CD4-positive, alpha-beta T cell treated with Interferon gamma for 1 hour (primary cell): ENCODE data around the gene PHKB.

ENCODE experiments used
- DNase-seq: peaks from one replicate; pipeline ENCODE4 v3.0.0-alpha.2; 2020

PHKB gene

DNA sequence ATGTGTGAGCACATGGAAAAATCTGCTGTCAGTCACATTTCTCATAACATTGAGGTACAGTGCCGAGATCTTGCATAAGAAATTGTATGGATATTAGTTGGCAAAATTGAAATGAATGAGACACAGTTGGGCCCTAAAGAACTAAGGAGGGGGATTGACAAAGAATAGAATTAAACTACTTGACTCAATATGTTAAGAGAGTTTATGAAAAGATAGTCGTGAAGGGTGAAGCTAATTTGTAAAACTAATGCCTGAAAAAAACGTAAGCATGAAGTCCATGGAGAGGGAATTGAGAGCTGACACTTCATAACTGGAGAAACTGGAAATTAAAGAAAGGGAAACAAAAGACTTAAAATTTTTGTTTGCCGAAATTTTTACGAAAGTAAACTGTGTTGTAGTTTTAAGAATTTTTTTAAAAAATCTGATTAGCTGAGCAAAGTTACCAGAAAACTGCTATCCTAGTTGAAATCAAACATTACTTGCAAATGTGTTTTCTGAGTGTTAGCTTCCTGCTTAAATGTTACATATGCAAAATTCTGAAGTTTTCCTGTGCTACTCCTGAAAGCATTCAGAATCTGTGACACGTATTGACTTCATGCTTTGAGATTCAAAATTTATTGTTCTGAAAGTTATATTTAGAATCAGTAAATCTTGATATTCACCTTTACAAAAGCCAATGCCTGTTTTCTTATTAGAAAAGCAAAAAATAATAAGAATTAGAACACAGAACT lies 239.9 kb downstream of the PHKB start:
- no peak for DNase-seq

DNA sequence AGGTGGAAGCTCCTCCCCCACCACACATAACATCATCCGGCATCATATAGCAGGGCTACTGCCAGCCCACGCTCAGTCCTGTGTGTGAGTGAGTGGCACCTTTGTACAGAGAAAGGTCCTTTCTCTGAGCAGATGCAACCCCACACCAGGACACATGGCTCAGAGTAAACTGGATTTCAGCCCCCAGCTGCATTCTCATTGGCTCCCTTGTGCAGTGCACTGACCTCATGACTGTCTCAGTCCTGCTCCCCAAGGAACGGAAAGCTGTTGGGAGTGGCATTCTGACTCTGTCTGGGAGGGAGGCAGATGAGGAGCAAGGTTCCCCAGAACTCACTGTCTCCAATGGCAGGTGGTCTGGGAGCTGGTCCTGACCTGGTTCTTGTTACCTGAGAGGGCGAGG lies 244.1 kb downstream of the PHKB start:
- DNase-seq, result no peak

DNA sequence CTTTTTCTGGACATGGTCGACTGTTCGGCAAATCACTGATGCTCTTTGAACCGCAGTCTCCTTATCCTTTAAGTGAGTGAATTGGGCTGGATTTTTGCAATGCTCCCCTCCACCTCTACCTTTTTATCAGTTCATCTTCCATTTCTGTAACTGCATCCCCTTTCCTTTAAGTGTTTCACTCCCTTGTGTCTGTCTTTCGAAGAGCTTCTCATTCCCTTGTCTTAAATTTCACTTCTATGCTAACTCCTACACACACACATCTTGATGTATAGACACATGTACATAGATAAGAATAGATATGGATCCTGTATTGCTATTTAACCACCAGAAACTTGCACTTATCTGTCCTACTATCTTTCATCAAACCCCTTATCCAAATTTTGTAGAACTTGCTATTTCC lies 250.7 kb downstream of the PHKB start:
- DNase-seq, result no peak

DNA sequence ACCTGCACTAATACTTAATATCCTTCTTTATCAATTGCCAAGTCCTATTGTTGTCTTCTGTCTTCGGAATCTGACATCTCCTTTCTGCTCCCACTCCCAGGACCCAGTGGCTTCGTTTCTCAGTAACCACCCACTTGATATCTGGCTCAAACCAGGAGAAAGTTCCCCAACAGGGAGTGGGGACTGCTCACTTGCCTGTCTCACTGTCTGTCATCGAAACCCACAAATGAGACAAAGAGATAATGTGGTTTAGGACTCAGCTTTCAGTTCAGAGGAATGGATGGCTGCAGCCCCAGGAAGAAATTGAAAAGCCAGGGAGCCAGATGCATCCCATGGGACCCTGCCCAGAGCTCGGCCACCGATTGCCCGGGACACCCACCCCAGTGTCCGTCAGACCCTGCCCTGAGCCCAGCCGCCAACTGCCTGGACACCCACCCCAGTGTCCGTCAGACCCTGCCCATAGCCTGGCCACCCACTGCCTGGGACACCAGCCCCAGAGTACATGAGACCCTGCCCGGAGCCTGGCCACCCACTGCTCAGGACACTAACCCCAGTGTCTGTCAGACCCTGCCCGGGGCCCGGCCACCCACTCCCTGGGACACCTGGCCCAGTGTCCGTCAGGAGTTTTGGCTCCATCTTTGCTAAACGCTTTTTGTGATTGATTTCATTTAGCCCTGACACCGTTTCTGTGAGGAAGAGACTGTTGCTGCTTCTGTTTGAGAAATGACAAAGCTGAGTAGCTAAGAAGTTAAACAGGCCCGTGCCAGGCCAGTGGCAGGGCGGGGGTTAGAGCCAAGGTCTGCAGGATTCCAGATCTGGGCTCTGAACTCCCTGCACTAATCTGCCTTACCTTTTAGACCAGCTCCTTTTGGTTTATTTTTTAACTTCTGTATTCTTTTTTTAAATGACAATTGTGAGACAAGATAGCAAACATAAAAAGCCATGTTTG lies 251.4 kb downstream of the PHKB start:
- DNase-seq, result no peak

DNA sequence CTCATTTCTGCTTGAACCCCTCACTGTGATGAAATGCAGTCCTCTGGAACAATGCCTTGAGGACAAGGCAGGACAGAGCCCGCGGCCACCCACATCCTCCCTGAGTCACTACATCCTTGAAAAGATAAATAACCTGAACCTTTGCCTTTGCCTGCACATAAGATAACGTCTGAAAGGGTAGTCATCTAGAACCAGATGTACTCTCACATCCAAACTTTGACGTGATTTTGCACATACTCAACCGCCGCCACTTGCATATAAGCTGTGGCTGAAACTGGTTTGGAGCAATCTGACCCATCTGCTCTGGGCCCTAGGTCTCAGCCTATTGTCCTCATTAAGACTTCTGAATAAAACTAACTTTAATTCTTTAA lies 252.1 kb downstream of the PHKB start:
- no peak for DNase-seq

DNA sequence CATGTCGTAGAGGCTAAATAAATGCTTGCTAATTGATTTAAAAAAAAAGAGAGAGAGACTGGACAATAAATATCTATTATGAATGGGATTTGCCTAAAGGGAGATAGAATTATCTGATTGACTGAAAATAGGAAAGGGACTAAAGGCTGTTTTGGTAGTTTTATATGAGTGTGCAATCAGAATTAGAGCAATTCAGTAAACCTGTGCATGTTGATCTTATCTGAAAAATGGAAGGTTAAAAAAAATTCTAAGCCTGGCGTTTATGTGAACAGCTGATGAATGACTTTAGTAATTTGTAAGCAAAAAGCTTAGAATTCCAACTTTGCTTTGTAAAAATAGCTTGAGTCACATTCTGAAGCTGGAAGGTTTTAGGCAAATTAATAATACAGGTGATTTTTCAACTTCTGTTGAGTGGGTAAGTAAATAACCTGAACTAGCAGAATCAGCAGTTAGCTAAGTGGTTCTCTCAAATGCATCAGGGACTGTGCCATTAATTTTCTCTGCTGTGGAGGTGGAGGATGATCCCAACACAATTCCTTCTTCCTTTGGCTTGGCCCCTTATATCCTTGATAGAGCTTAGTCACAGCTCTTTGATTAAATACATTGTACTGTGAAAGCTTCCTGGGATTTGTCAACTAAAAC lies 254.4 kb downstream of the PHKB start:
- no peak for DNase-seq

DNA sequence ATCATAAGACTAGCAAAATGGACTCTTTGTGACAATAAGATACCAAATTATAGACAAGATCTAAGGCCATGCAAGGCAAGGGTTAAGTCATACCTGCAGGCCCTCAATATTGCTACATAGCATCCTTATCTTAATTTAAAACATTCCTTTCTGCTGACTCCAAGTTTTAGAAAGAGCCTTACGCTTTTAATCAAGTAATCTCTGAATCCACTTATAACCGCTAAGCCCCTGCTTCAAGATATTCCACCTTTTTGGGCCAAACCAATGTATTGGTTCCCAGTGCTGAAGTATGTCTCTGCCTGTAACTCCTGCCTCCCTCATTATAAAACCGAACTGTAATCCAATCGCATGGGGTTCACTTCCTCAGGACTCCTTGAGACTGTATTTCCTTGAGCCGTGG lies 255.4 kb downstream of the PHKB start:
- no peak for DNase-seq

DNA sequence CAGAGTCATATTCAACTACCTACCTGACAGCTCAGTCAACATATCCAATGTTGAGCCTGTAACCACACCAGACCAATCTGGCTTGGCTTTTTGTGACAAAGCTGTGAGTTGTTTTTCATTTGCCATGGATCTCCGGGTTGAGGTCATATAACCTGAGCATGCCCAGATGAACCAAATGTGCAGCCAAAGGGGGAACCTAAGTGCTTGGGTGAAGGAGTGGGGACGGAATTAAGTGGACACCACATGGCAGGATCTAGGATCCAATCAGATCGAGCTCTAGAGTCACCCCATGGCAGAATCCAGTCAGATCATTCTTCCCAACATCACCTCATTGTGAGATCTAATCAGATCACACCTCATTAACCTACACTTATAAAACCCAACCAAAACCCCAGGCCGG lies 258.6 kb downstream of the PHKB start:
- no peak for DNase-seq

DNA sequence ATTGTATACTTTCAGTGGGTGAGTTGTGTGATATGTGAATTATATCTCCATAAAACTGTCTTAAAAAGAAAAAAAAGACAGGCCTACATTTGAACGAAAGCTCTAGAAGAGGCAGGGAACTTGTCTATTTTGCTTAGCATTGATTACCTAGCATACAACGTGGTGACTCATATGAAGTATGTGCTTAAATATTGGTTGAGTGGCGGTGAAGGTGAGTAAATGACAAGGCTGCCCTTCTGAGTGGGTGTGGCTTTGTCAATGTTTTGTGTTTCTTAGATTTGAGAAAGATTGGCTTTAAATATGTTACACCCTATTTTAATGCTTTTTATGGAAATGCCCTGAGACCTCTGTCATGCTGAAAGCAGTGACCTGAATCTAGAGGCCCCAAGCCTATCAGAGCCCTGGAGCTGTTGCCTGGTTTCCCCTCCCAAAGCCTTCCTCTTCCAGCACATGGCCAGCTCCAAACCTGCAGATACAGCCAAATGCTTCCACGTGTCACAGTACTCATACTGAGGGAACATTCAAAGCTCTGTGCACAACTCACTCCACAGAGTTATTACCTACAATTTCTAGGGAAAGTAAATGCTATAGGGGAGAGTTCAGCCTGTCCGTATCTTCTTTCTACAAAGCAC lies 260.0 kb downstream of the PHKB start:
- DNase-seq, result no peak

DNA sequence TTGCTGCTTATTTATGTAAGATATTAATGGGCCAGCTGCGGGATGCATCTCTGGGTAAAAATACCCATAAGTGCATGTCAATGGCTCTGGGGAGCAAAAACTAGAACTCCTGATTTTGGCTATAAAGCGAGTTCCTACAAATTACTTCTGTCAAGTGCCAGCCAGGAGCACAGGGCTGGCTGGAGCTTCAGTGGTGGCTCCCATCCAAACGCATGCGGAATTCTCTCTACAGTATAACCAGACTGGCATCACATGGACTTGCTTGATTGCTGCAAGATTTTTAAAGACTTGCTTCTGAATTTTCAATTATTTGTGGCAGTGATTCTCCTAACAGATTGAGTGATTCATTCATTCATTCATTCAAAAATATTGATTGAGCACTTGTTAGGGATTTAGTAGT lies 260.9 kb downstream of the PHKB start:
- no peak for DNase-seq

DNA sequence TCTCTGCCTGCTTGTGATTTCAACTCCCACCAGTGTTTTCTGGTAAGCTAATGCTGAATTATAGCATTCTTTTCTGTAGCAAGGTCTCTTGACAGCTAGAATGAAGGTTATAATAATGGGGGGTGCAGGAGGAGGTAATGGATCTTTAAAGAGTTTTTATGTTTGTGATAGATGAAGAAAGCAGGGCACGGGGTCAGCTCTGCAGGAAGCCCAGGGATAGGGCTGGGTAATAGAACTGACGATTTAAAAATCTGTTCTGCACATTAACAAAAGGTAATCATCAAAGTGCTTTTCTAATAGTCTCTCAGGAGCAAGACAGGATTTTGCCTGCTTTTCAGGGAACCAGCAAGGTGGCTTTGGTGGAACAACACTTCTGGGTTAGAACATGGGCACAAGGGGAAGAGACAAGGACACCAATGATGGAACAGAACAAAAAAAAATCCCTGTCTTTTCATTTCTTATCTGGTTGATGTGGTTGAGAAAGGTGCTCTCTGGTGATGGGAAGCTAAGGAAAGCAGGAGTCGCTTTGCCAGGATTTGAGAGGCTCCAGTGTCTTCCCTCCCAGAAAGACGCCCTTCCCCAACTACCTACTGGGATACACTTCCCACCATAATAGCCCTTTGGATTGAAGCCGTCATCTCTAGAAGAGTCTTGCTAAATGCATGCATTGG lies 263.1 kb downstream of the PHKB start:
- no peak for DNase-seq

DNA sequence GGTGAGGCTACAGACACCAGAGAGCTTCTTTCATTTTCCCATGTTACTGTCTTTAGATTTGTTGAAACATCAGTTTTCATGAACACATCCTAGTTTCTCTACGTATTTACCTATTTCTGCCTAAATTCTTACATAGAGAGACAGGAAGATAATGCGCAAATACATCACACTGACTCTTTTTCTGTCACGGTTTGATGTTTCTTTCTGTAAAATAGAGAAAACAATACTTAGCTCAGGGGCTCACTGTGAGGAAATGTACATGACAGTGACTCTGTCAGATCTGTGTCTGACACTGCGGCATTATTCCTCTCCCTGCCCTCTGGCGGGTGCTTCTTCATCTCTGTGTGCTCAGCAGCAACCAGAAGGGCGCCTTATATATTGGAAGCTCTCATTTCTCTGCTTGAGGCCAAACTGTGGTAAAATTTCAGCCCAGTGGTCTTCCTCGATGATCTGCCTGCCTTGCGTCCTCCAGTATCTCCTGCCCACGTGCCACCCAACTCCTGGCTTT lies 264.1 kb downstream of the PHKB start:
- DNase-seq, result no peak

DNA sequence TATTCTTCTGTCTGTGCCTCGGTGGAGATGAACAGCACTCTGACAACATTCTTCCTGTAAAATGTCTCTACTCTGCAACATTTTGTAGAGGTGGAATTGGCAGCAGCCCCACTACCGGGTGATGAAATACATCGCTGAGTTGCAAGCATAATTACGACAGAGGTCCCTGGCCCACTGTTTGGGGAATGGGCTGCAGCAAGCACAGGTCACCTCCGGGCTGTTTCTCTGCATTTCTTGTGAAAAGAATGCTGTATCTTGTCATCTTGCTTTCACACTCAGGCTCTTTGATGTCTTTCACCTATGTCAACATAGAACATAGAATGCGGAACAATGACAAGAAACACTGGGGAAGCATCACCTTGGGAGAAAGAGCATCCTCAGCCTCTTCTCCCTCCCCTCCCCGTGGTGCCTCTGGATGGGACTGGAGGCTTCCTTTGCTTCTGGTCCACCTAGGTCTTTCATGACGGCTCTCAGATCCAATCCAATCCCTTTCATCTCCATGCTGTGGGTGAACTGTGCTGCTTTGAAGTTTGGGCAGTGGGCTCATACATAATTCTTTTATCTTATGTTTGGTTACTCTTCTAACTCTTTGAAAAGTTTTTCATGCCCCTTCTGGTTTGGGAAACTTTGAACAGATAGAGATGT lies 265.0 kb downstream of the PHKB start:
- no peak for DNase-seq

DNA sequence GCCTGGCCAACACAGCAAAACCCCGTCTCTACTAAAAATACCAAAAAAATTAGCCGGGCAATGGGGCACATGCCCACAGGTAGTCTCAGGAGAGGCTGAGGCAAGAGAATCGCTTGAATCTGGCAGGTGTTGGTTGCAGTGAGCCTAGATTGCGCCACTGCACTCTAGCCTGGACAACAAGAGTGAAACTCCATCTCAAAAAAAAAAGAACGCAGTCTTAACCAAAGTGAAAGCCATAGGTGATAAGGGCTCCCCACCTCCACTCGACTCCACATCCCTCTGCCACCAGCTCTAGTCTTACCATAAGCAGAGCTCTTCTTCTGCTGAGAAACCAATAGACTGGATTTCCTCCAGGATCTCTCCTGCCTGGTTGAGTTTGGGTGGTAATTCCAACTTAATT lies 266.0 kb downstream of the PHKB start:
- DNase-seq, result no peak

DNA sequence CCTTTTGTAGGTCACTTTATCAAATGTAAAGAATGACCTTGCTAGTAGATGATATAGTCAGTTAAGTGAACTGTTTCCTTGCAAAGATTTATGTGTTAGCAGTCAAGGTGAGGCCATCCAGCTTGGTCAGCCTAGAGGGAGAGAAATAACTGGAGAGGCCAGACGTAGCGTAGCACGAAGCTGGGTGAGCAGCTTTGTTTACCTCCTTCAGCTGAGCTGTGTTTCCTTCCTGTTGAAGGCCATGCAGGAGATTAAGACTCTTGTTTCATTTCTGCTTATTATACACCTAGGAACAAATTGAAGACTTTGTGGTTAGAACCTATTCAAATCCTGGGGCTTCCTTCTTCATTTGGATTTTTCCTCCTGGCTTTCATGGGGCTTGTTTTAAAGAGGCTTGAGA lies 267.1 kb downstream of the PHKB start:
- DNase-seq, result no peak

DNA sequence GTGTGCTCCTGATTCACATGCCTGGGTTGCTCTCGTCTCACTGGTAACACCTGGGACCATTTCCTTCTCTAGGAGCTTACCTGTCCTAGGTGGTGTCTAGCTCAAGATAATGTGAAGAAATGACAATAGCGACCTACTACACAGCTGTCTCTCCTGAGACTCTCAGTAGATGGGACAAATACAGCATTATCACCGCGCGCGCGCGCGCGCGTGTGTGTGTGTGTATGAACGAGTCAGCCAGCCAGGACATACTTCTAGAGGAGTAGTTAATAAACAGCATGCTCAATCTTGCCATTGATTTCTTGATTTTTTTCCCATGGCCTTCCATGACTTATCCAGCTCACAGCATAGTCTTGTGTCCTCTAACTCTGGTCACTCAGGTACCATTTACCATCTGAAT lies 268.6 kb downstream of the PHKB start:
- DNase-seq, result no peak

DNA sequence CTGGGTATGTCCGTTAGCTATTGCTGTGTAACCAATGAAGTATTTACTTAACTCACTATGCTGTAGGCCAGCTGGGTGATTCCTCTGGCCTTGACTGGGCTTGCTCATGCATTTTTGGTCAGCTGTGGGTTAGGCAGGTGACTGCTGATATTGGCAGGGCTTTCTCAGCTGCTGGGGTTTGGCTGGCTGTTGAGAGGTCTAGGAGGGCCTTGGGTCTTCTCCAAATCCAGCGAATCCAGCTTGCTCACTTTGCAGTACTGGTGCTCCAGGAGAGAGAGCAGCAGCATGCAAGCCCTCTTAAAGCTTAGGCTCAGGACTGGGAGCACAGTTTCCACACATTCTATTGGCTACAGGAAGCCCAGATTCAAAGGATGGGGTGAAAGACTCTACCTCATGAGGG lies 270.1 kb downstream of the PHKB start:
- no peak for DNase-seq

DNA sequence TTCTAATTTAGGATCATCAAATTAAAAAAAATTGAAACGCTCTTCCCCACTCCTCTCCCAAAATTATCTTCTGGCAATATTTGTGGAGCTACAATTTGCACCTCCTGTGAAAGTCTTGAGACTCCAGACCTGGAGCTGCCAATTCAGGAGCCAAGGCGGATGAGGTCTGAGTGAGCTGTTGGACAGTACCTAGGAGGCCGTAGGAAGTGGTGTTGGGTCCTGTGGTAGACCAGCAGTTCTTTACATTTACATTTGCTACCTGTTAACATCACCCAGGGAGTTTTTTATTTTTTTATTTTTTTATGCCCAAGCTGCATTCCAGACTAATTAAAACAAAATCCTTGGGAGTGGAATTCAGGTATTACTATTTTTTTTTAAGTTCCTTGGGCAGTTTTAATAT lies 271.0 kb downstream of the PHKB start:
- no peak for DNase-seq

DNA sequence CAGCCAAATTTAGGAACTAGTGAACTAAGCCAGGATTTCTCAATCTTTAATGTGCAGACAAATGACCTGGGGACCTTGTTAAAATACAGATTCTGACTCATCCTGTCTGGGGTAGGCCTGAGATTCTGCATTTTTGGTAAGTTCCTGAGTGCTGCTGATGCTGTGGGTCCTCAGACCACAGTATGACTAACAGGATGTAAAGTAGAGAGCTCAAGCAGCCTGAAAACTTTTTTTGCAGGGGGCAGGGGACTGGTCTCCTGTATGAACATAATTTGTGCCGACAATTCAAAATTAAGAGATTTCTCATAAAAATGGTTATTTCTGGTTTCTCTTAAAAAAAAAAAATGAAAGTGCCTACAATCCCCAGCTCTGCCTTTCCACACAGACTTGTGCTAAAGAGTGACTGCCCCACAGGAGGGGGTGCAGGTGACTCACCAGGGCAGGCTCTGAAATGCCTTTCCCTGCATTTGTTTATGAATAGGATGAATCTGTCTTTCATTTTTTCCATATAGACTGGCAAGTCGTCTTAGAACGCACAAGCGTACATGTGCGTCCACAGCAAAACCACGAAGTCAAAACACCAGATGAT lies 271.5 kb downstream of the PHKB start:
- no peak for DNase-seq

DNA sequence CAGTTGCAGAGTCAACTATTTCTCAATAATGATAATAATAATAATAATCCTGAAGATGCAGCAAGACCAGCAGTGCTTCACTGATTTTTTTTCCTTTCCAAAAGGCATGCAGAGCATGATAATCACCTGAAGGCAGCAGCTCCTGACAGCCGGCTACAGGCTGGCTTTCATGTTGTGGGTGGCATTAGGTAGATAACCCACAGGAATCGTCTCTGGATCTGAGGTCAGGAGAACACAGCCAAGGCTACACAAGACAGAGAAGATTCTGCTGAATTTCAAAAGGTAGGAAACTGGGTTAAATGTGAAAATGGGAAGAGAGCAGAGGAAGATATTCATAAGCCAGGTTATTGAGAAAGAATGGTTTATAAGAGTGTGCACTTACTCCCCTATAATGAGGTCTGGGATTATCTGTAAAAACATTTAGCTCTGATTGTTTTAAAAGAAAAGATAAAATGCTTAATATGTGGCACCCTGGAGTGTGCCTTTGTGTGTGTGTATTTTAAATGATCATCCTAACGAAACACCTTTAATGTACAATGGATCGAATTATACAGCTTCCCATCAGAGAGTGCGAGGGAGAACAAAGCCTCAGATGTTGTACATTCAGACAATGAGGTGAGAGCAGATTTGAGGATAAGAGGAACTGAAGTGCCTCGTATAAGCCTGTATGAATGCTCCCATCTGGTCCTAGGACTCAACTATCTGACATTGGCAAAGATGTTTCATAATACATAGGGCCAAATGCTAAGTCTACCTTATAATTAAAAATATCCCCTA lies 273.1 kb downstream of the PHKB start:
- no peak for DNase-seq
